A172 (cell line): Measurements from ENCODE around the gene PACS2. TPM values are rescaled to one million over a fixed set of nuclear protein-coding genes. Genes with fewer than 3 reads are reported as not detected.

Experiments
- DNase-seq: peaks from one replicate; pipeline ENCODE4 v3.0.0-alpha.2; 2015; ENCODE audit warnings: low spot score
- total RNA-seq: library from RNA; depleted of rRNA; stranded (reverse); fragments of >200 nt; shearing (Covaris generic); gene quantifications from 2 replicates; pipeline ENCODE4 v1.2.3, GENCODE V29; 2014; rRNA removed

PACS2 gene
- total RNA-seq, 1 experiment from 2014 or later, result 35.9 TPM

DNA sequence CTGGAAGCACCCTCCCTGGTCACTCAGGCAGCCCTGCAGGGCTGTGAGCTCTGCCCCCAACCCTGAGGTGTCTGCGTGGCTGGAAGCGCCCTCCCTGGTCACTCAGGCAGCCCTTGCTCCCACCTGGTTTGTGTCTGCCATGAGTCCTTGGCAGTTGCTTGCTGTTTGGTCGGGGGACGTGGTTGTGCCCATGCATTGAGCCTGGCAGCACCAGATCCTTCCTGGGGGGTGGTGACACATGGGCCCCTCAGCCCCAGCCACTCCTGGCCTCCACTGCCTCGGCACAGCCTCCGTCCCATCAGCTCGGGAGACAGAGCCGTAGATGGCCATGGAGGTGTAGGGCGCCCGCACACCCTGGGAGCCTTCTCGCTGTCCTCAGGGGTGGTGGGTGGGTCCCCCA is 124.6 kb downstream of the PACS2 start:
- DNase-seq, result no peak

DNA sequence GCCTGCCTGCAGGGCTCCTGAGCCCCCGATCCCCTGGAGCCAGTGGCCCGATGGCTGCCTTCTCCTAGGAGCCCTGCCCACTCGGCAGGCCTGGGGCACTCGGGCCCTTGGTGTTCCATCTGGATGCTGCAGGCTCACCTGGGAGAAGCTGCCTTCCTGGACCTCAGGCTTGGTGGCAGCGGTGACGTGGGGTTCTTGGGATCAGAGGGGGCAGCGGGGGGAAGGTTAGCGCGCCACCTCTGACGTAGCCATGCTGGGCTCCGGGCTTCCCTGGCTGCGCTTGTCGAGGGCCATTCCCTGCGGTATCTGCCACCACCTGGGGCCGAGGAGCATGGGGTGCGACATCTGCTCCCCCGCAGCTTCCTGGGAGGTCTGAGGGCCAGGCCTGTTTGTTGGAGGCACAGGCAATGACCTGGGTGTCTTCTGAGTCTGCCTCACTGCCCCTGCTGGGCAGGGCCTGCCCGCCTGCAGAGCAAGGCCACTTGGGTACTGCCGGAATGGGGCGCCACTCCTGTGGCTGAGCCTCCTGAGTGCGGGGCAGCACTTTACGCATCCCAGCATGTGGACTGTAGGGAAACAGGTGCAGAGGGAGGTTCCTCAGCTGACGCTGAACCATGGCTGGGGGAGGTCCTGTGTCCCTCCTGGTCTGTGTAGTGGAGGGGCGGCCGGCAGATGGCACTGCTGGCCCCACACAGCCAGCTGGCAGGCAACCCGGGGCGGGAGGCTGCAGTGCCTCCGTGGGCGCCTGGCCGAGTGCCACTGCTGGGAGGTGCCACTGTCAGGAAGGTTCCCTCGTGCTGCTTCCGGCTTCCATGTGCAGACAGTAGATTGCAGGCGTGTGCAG is 125.4 kb downstream of the PACS2 start:
- no peak for DNase-seq

DNA sequence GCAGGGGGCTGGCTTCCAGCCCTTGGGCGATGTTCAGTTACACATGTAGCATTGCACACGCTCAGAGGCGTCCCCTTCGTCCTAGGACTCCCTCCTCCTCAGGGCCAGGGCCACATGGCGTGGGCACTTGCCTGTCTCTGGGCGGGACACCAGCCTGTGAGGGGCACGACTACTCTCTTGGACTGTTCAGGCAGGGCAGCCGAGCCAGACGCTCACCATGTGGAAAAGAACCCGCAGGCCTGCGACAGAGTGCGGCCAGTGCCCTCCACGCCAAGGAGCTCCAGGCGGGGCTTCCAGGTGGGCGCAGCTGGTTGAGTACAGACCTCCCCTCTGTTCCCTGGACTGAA is 126.0 kb downstream of the PACS2 start:
- no peak for DNase-seq

DNA sequence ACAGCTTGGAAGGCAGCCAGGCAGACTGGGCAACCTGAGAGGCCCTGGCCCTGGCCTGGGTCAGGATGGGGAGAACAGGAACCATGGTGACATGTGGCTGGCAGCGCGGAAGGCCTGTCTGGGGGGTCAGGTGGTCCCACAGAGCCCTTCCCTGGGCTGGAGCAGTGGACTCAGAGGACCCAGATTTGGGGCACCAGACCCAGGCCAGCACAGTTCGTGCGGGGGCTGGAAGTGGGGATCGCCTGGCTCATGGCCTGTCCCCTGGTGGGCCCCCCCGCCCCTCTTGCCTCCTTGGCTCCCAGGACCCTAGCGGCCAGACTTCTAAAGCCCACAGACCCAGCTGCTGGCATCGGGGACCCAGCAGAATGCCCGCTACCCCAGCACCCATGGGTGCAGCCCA is 126.4 kb downstream of the PACS2 start:
- no peak for DNase-seq

DNA sequence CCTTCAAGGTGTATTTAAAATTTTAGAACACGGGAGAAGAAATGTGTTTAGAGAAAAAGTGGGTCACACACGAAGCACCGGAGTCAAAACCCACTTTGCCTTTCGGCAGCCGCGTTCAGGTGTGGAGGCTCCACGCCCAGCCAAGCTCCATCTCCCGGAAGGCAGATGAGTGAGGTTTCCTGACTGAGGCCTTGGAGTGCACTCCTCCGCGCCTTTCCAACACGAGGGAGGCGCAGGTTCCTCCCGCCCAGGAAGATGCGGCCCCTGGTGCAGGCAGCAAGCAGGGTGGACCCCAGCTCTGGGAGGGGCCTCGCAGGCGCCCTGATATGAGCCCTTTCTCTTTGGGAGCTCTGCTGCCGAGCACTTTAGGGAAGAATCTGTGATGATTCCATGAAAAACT is 127.6 kb downstream of the PACS2 start:
- DNase-seq, result no peak

DNA sequence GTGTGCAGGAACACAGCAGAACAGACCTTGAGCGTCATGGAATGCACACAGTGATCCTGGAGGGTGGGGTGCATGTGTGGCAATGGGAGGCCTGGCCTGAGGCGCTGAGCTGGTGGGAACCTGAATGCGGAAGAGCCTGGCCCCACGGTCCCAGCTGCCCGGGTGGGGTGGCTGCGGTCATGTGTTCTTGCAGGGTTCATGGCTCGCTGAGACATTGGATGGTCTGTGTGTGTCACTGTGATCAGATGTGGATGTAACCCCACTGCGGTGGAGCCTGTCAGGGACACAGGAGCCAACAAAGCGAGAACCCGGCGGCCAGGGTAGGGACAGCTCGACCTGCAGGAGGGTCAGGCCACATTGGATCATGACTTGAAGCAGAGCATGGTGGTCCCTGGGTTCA is 128.3 kb downstream of the PACS2 start:
- DNase-seq, result no peak

DNA sequence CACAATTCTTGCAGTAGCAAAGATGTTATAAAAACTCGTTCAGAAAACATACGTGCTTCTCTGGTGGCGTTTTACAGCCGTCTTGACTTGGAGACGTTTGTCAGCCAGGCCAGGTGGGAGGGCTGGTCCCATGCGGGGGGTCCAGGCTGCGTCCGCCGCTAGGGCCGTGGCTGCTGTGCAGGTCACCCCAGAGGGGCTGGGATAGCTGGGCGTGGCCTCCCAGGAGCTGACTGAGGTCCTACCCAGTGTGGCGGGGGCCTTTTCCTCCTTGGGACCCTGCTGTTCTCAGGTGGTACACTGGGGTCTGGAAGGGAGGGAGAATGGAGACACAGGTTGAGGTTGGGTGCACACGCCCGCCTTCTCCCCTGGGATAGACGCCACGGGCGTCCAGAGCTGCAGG is 130.3 kb downstream of the PACS2 start:
- no peak for DNase-seq

DNA sequence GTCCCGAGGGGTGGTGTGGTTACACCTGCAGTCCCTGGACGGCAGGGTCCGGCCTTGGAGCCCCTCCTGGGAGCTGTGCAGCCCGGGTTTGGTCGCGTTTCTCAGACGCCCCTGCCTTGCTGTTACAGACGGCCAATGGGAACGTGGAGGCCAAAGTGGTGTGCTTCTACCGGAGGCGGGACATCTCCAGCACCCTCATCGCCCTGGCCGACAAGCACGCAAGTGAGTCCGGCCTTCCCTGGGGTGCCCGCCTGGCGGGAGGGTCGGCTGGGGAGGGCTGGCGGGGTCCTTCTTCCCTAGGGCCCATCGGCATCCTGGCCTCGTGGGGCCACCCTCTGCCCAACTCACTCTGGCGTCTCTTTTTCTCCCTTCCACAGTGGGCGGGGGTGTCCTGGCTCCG is 130.7 kb downstream of the PACS2 start:
- no peak for DNase-seq

DNA sequence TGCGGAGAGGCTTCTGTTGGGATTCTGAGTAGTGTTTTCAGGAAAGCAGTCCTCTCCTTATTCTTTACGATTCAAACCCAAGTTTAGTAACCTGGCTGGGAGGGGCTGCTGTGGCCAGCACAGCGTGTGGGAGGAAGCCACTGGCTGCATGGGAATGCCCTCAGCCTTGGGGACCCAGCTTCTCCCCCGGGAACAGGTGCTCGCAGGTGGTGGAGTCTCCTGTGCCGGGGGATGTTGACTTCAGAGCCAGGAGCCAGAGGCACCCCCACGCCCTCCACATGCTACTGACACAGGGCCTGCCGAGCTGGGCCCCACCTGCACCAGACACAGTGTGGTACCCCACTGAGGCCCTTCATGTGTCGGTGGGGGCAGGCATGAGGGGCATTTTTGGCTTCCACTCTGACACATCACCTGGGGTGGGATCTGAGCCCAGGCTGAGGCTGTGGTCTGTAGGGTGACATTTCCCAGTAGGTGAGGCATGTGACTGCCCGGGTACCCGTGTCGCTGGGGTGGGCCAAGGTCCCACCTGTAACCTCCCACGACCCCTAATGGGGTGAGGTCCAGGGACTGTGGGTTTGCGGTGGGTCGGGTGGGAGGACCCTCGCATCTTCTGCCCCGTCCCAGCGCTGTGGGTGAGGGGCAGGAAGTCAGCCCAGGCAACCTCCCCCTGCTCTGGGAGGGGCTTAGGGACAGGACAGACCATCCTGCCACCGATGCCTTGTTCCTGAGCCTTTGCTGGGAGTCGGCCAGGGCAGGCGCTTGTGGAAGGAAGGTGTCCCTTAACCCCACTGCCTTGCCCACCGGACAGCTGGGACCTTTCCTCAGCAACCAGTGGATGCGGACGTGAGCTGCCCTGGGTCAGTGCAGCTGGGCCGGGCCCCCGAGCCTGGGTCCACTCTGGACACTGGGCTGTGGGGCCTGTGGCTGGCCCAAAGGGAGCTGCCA is 131.6 kb downstream of the PACS2 start:
- no peak for DNase-seq

DNA sequence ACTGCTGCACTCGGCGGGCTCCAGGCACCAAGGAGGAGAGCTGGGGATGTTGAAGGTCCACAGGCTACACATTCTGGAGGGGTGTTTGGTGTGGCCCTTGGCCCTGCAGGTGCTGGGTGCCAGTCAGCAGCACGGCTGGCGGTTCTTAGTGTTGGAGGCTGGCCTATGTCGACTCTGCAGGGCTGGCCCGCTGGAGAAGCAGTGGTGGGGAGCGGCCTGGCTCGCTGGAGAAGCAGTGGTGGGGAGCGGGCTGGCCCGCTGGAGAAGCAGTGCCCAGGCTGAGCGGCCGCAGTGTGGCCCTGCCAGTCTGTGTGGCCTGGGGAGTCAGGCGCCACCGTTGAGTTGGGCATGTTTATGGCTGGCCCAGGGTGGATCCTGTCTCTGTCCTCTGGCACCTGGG is 132.4 kb downstream of the PACS2 start:
- no peak for DNase-seq

Other genes with a start within 250 kb of the PACS2 start
- 0.19 TPM in 1 of 2 replicates, not detected in the other for gene GPR132, start 249.3 kb upstream of the PACS2 start, total RNA-seq
- gene JAG2, start 146.0 kb upstream of the PACS2 start, total RNA-seq, result 6.5 and 9.8 TPM in 2 replicates
- gene NUDT14, start 133.4 kb upstream of the PACS2 start, total RNA-seq, result 19.9 and 23.1 TPM in 2 replicates
- gene BTBD6, start 66.2 kb upstream of the PACS2 start, total RNA-seq, result not detected in 2 replicates
- 12.0 and 16.2 TPM in 2 replicates for gene BRF1, start 13.7 kb upstream of the PACS2 start, total RNA-seq
- 0.17 TPM in 1 of 2 replicates, not detected in the other for gene TEX22, start 83.8 kb downstream of the PACS2 start, total RNA-seq
- 15.4 and 27.2 TPM in 2 replicates for gene MTA1, start 105.1 kb downstream of the PACS2 start, total RNA-seq
- gene CRIP2, start 160.1 kb downstream of the PACS2 start, total RNA-seq, result 195 and 204 TPM in 2 replicates
- gene CRIP1, start 172.1 kb downstream of the PACS2 start, total RNA-seq, result 1.5 TPM in 1 of 2 replicates, not detected in the other
- 14.1 and 21.9 TPM in 2 replicates for gene TEDC1, start 176.5 kb downstream of the PACS2 start, total RNA-seq
- gene TMEM121, start 211.8 kb downstream of the PACS2 start, total RNA-seq, result 9.2 and 11.3 TPM in 2 replicates